Measurements from ENCODE around the gene SLC25A21. TPM values are rescaled to one million over a fixed set of nuclear protein-coding genes. Genes with fewer than 3 reads are reported as not detected.

The SLC25A21 gene
- total and polyA plus RNA-seq, 2 of the 13 experiments (the other 11 are each of a cell fraction or from before 2014, with no cell fraction given) = 1.9 to 2.9 TPM

GRCh38 chr14:36859119-36859518 lies 313.3 kb downstream of the SLC25A21 start:
- BruUV-seq (replicated peaks) = no TSS peak
- intact Hi-C loops (cut with micrococcal nuclease; ENCODE audit: unreplicated experiment) (no loop called here), in situ Hi-C loops (cut with HindIII; ENCODE audit: extremely low pct_ligation_motif_present, low pct_unique_long_range_greater_than_20kb) (no loop called here)
- Histone ChIP-seq H2AFZ (ENCODE audit: low read length) (no peak overlapping the region), H4K20me1 (ENCODE audit: insufficient read depth, low read length) (no peaks in the 10 kb centered on the region), H3K27ac (ENCODE audit: extremely low read length, insufficient read depth, low read length) (no peak overlapping the region), H3K27me3 (ENCODE audit: control insufficient read depth in 1 of 2, insufficient read depth in 2 of 2, low read length in 2 of 2) (no peaks in the 10 kb centered on the region), H3K9me3 (ENCODE audit: low read length) (no peaks in the 10 kb centered on the region), H3K36me3 (replicated peaks in 1 of 2; ENCODE audit: control insufficient read depth in 1 of 2, insufficient read depth in 2 of 2, low read length in 2 of 2) (no peaks in the 10 kb centered on the region), H3K4me2 (ENCODE audit: low read depth, low read length) (no peak overlapping the region), H3K4me1 (ENCODE audit: insufficient read depth, low read length) (peaks cover 6% of the 10 kb centered on the region; the same call in 1 of the 2 replicates), H3K9ac (ENCODE audit: insufficient read depth, low read depth, low read length) (no peak overlapping the region), H3K79me2 (ENCODE audit: insufficient read depth, low read length) (no peaks in the 10 kb centered on the region), H3K4me3 (replicated peaks in 1 of 3; ENCODE audit: insufficient read depth in 1 of 3, low read depth in 2 of 3, low read length in 3 of 3) (no peak overlapping the region)
- ATAC-seq (no peak), FAIRE-seq (no peak), DNase-seq (ENCODE audit: low spot score) (no peak)
- TF ChIP-seq RERE (CRISPR knock-in tag; IDR thresholded peaks at IDR 0.05; ENCODE audit: low read depth) (no peak), MYNN (CRISPR knock-in tag; IDR thresholded peaks at IDR 0.05; ENCODE audit: low read depth) (no peak), SRSF4 (IDR thresholded peaks at IDR 0.05; ENCODE audit: low read depth, low read length, poor library complexity, severe bottlenecking) (no peak), ZNF512 (CRISPR knock-in tag; IDR thresholded peaks at IDR 0.05) (no peak)
- CTCF ChIA-PET (ENCODE audit: low intra/inter-chr PET ratio, low total read pairs) = no interaction called here
- 32% methylated on average over 3 of the region's 3 CpGs for WGBS (ENCODE audit: low lambda C conversion rate)
- POLR2A ChIA-PET = no interaction called here
